TTC549 (cell line): ENCODE results near the gene AGO1.
"Not testable (repeated sequence)": the region's sequence is repeated elsewhere in the genome, so short reads cannot be mapped to it uniquely, and the experiment has no call there.

Experiments
- FAIRE-seq: peaks from 2 replicates; lab custom pipeline; 2012; peaks lifted over from hg19 to GRCh38; lab: Jason Lieb, UNC

AGO1 gene

GRCh38 chr1:35869245-35869950, 13.6 kb upstream of the AGO1 start:
- FAIRE-seq = not testable (repeated sequence)

- FAIRE-seq = no peak
Observed at GRCh38 chr1:35870651-35871309, 12.2 kb upstream of the AGO1 start.

GRCh38 chr1:35873243-35873750, 9.7 kb upstream of the AGO1 start:
- no peak for FAIRE-seq

- not testable (repeated sequence) for FAIRE-seq
Observed at GRCh38 chr1:35874115-35874514, 8.9 kb upstream of the AGO1 start.

GRCh38 chr1:35876988-35877387, 6.0 kb upstream of the AGO1 start:
- no peak for FAIRE-seq

GRCh38 chr1:35881850-35882273, 1.1 kb upstream of the AGO1 start:
- FAIRE-seq = no peak

GRCh38 chr1:35882586-35882944, 444 bp upstream of the AGO1 start:
- no peak for FAIRE-seq

- FAIRE-seq = no peak
Observed at GRCh38 chr1:35883635-35884101, 659 bp downstream of the AGO1 start.

GRCh38 chr1:35884934-35885333, 1.9 kb downstream of the AGO1 start:
- FAIRE-seq = no peak

GRCh38 chr1:35885961-35886558, 3.1 kb downstream of the AGO1 start:
- no peak for FAIRE-seq

- FAIRE-seq = no peak
Observed at GRCh38 chr1:35886577-35887431, 3.8 kb downstream of the AGO1 start.

- FAIRE-seq = no peak
Observed at GRCh38 chr1:35887508-35887907, 4.5 kb downstream of the AGO1 start.

- FAIRE-seq = no peak
Observed at GRCh38 chr1:35888255-35888654, 5.2 kb downstream of the AGO1 start.

GRCh38 chr1:35888981-35889380, 6.0 kb downstream of the AGO1 start:
- not testable (repeated sequence) for FAIRE-seq

GRCh38 chr1:35893051-35893879, 10.3 kb downstream of the AGO1 start:
- no peak for FAIRE-seq

- no peak for FAIRE-seq
Observed at GRCh38 chr1:35894183-35894582, 11.2 kb downstream of the AGO1 start.

- no peak for FAIRE-seq
Observed at GRCh38 chr1:35894656-35895055, 11.6 kb downstream of the AGO1 start.

GRCh38 chr1:35899941-35900340, 16.9 kb downstream of the AGO1 start:
- FAIRE-seq = no peak

- FAIRE-seq = no peak
Observed at GRCh38 chr1:35901235-35901634, 18.2 kb downstream of the AGO1 start.

GRCh38 chr1:35902671-35903070, 19.7 kb downstream of the AGO1 start:
- no peak for FAIRE-seq

GRCh38 chr1:35914717-35915116, 31.7 kb downstream of the AGO1 start:
- no peak for FAIRE-seq
